Activated T-cell treated with anti-CD3 and anti-CD28 coated beads, Interleukin-2, amount 50 U/mL, for 72 hours (primary cell): ENCODE measurements around the gene TRAK1. TPM values are rescaled to one million over a fixed set of nuclear protein-coding genes. Genes with fewer than 3 reads are reported as not detected.

ENCODE experiments used
- ATAC-seq, 2 donors: fragments of 150-1000 bp; cut with Tn5 transposase; replicated peaks in 1 of 2; 2 replicates each; pipeline ENCODE4 v1.10.0; 2021; ENCODE audit warnings: moderate library complexity in 2 of 2, mild to moderate bottlenecking in 1 of 2
- DNase-seq, 2 donors: peaks; one replicate each; pipeline ENCODE4 v3.0.0; 2021 to 2022; ENCODE audit warnings: mixed read lengths in 1 of 2
- H3K27ac Mint-ChIP-seq: one replicate; pipeline ENCODE4 v1.8.0; 2022; ENCODE audit warnings: mild to moderate bottlenecking, moderate library complexity, mixed read lengths
- H3K27me3 Mint-ChIP-seq: one replicate; pipeline ENCODE4 v1.8.0; 2022; ENCODE audit warnings: low read depth, mixed read lengths
- H3K36me3 Mint-ChIP-seq, 2 donors: one replicate each; pipeline ENCODE4 v1.8.0; 2022; ENCODE audit warnings: mixed read lengths in 2 of 2, mild to moderate bottlenecking in 1 of 2; ENCODE audit not compliant: insufficient read depth in 2 of 2
- H3K4me1 Mint-ChIP-seq: one replicate; pipeline ENCODE4 v1.8.0; 2022; ENCODE audit warnings: low read depth, mixed read lengths
- H3K4me3 Mint-ChIP-seq, 2 donors: one replicate each; pipeline ENCODE4 v1.8.0; 2022; ENCODE audit warnings: mild to moderate bottlenecking in 2 of 2, mixed read lengths in 2 of 2, moderate library complexity in 2 of 2
- H3K9me3 Mint-ChIP-seq, 2 donors: one replicate each; pipeline ENCODE4 v1.8.0; 2022; ENCODE audit warnings: mixed read lengths in 2 of 2
- total RNA-seq, 2 donors: library from RNA; stranded (reverse); gene quantifications; one replicate each; pipeline ENCODE4 v1.2.3, GENCODE V29; 2022

Gene TRAK1
- total RNA-seq, 2 donors from 2014 or later = 17.8 to 19.6 TPM

GRCh38 chr3:42194943-42195510, 103.9 kb downstream of the TRAK1 start:
- Mint-ChIP-seq H3K27me3 (no peaks in the 10 kb centered on the region), H3K4me3 (no peak overlapping the region), H3K36me3 (peaks cover 0 to 10% of the 10 kb centered on the region in 2 donors), H3K27ac (no peak overlapping the region), H3K9me3 (no peaks in the 10 kb centered on the region), H3K4me1 (peaks cover 24% of the 10 kb centered on the region)
- no peak for ATAC-seq
- DNase-seq = no peak

- Mint-ChIP-seq H3K27me3 (no peaks in the 10 kb centered on the region), H3K4me3 (no peak overlapping the region), H3K27ac (no peak overlapping the region), H3K36me3 (peaks cover 0 to 11% of the 10 kb centered on the region in 2 donors), H3K4me1 (peaks cover 22% of the 10 kb centered on the region), H3K9me3 (no peaks in the 10 kb centered on the region)
- DNase-seq (no peak), ATAC-seq (no peak)
These were observed 104.7 kb downstream of the TRAK1 start for GRCh38 chr3:42195879-42196330.

GRCh38 chr3:42198709-42199108, 107.6 kb downstream of the TRAK1 start:
- Mint-ChIP-seq H3K36me3 (peaks cover 0 to 19% of the 10 kb centered on the region in 2 donors), H3K4me3 (no peak overlapping the region), H3K27me3 (no peaks in the 10 kb centered on the region), H3K9me3 (no peaks in the 10 kb centered on the region), H3K4me1 (peaks cover 5% of the 10 kb centered on the region), H3K27ac (no peak overlapping the region)
- ATAC-seq (no peak), DNase-seq (no peak)

- no peak overlapping the region for H3K4me3 Mint-ChIP-seq
- DNase-seq = no peak
- no peaks in the 10 kb centered on the region for H3K27me3 Mint-ChIP-seq
- H3K9me3 Mint-ChIP-seq = no peaks in the 10 kb centered on the region
- no peaks in the 10 kb centered on the region for H3K4me1 Mint-ChIP-seq
- H3K27ac Mint-ChIP-seq = no peak overlapping the region
- ATAC-seq = no peak
- H3K36me3 Mint-ChIP-seq = peaks cover 0 to 17% of the 10 kb centered on the region in 2 donors
These were observed 111.2 kb downstream of the TRAK1 start for GRCh38 chr3:42202217-42202865.

- DNase-seq (no peak), ATAC-seq (no peak)
- H3K4me3 Mint-ChIP-seq = no peak overlapping the region
- H3K27ac Mint-ChIP-seq = no peak overlapping the region
- no peaks in the 10 kb centered on the region for H3K4me1 Mint-ChIP-seq
- H3K9me3 Mint-ChIP-seq = no peaks in the 10 kb centered on the region
- H3K36me3 Mint-ChIP-seq = peaks cover 2 to 11% of the 10 kb centered on the region in 2 donors
- H3K27me3 Mint-ChIP-seq = no peaks in the 10 kb centered on the region
These were observed 113.9 kb downstream of the TRAK1 start for GRCh38 chr3:42204867-42205599.

GRCh38 chr3:42205800-42206514, 114.8 kb downstream of the TRAK1 start:
- Mint-ChIP-seq H3K9me3 (no peaks in the 10 kb centered on the region), H3K36me3 (peaks cover 2 to 9% of the 10 kb centered on the region in 2 donors), H3K4me1 (no peaks in the 10 kb centered on the region), H3K27ac (no peak overlapping the region), H3K4me3 (no peak overlapping the region), H3K27me3 (no peaks in the 10 kb centered on the region)
- ATAC-seq = no peak
- DNase-seq = no peak

GRCh38 chr3:42209917-42210316, 118.8 kb downstream of the TRAK1 start:
- no peaks in the 10 kb centered on the region for H3K27me3 Mint-ChIP-seq
- ATAC-seq (no peak), DNase-seq (no peak)
- peaks cover 24% of the 10 kb centered on the region for H3K4me1 Mint-ChIP-seq
- H3K36me3 Mint-ChIP-seq = peaks cover 2% of the 10 kb centered on the region in 2 donors
- no peak overlapping the region for H3K4me3 Mint-ChIP-seq
- no peaks in the 10 kb centered on the region for H3K9me3 Mint-ChIP-seq
- H3K27ac Mint-ChIP-seq = no peak overlapping the region

GRCh38 chr3:42210726-42211125, 119.6 kb downstream of the TRAK1 start:
- DNase-seq = no peak
- Mint-ChIP-seq H3K27ac (no peak overlapping the region), H3K27me3 (no peaks in the 10 kb centered on the region)

GRCh38 chr3:42213417-42213816, 122.3 kb downstream of the TRAK1 start:
- Mint-ChIP-seq H3K27ac (no peak overlapping the region), H3K4me1 (peaks cover 53% of the 10 kb centered on the region), H3K9me3 (no peaks in the 10 kb centered on the region), H3K4me3 (no peak overlapping the region), H3K27me3 (no peaks in the 10 kb centered on the region), H3K36me3 (peaks cover under 1% of the 10 kb centered on the region in 2 donors)
- peak in 1 of 2 donors; percentile 32 for ATAC-seq
- DNase-seq = no peak

More at GRCh38 chr3:42210726-42211125, 119.6 kb downstream of the TRAK1 start:
- ATAC-seq = no peak
- Mint-ChIP-seq H3K36me3 (peaks cover 2% of the 10 kb centered on the region in 2 donors), H3K4me1 (peaks cover 29% of the 10 kb centered on the region), H3K9me3 (no peaks in the 10 kb centered on the region), H3K4me3 (no peak overlapping the region)

GRCh38 chr3:42214064-42214463, 122.9 kb downstream of the TRAK1 start:
- peaks cover 53% of the 10 kb centered on the region for H3K4me1 Mint-ChIP-seq

GRCh38 chr3:42214565-42215283, 123.6 kb downstream of the TRAK1 start:
- Mint-ChIP-seq H3K36me3 (no peaks in the 10 kb centered on the region), H3K27me3 (no peaks in the 10 kb centered on the region), H3K27ac (no peak overlapping the region), H3K4me3 (no peak overlapping the region), H3K4me1 (peaks cover 53% of the 10 kb centered on the region), H3K9me3 (no peaks in the 10 kb centered on the region)
- ATAC-seq = no peak
- DNase-seq = no peak

More at GRCh38 chr3:42214064-42214463, 122.9 kb downstream of the TRAK1 start:
- Mint-ChIP-seq H3K9me3 (no peaks in the 10 kb centered on the region), H3K4me3 (peak overlapping the region in 1 of 2 donors; percentile 16), H3K27ac (no peak overlapping the region), H3K36me3 (no peaks in the 10 kb centered on the region), H3K27me3 (no peaks in the 10 kb centered on the region)
- DNase-seq (no peak), ATAC-seq (peak; percentile 30 to 35)

GRCh38 chr3:42216302-42216701, 125.1 kb downstream of the TRAK1 start:
- H3K27me3 Mint-ChIP-seq = no peaks in the 10 kb centered on the region
- H3K36me3 Mint-ChIP-seq = no peaks in the 10 kb centered on the region
- DNase-seq (no peak), ATAC-seq (peak; percentile 69 to 85)
- no peaks in the 10 kb centered on the region for H3K9me3 Mint-ChIP-seq
- peak overlapping the region; percentile 87 for H3K27ac Mint-ChIP-seq
- H3K4me3 Mint-ChIP-seq = peak overlapping the region; percentile 61 to 73
- peaks cover 53% of the 10 kb centered on the region for H3K4me1 Mint-ChIP-seq
